ENCODE results near the gene CYP26C1.

Gene CYP26C1

GRCh38 chr10:93087846-93088245 lies 27.2 kb downstream of the CYP26C1 start:
- no peak overlapping the region for H3K4me3 ChIP-seq (ENCODE audit: low read length)
- no peak for DNase-seq (ENCODE audit: low read depth)
- TF ChIP-seq CTCF (conservative IDR thresholded peaks at IDR 0.05; ENCODE audit: low read depth, low read length): no peak

DNA sequence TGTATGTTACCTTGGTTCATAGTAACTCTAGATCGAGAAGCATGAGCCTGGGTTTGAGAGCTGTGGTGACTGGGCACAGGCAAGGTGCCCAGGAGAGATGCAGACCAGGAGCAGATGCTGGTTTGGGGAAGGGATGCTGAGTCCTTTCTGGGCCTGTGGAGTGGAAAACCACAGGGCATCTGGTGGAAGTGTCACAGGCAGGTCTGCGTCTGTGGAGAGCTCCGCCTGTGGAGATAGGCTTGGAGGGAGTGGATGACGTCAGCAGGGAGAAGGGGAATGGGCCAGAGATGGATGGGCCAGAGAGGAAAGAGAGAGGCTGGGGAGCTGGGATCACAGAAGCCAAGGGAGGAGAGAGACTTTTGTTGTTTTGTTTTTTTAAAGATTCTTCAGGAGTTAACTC lies 27.9 kb downstream of the CYP26C1 start:
- TF ChIP-seq CTCF (conservative IDR thresholded peaks at IDR 0.05; ENCODE audit: low read depth, low read length): no peak
- H3K4me3 ChIP-seq (ENCODE audit: low read length): no peak overlapping the region
- DNase-seq (ENCODE audit: low read depth): no peak

DNA sequence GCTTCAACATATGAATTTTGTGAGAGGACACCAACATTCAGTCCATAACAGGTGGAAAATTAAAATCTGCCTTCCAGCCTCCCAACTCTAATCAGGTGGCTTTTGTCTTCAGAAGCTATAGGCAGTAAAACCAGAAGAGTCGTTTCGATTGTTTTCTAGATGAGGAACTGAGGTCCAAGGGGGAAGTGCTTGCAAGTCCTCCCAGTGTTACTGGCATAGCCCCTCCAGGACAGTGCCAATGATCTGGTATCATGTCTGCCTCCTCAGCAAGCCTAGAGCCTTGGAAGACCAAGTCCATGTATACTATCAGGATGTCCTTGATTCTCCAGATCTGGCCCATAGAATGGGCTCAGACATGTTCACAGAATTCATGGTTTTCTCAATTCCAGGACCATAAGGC lies 30.0 kb downstream of the CYP26C1 start:
- no peak for DNase-seq (ENCODE audit: low read depth)
- no peak overlapping the region for H3K4me3 ChIP-seq (ENCODE audit: low read length)
- TF ChIP-seq CTCF (conservative IDR thresholded peaks at IDR 0.05; ENCODE audit: low read depth, low read length): no peak

- no peak overlapping the region for H3K4me3 ChIP-seq (ENCODE audit: low read length)
- no peak for TF ChIP-seq CTCF (conservative IDR thresholded peaks at IDR 0.05; ENCODE audit: low read depth, low read length)
- DNase-seq (ENCODE audit: low read depth): no peak
These were observed 31.4 kb downstream of the CYP26C1 start for GRCh38 chr10:93091960-93092359.

- no peak overlapping the region for H3K4me3 ChIP-seq (ENCODE audit: low read length)
- TF ChIP-seq CTCF (conservative IDR thresholded peaks at IDR 0.05; ENCODE audit: low read depth, low read length): no peak
- no peak for DNase-seq (ENCODE audit: low read depth)
These were observed 34.6 kb downstream of the CYP26C1 start for GRCh38 chr10:93095225-93095624.

GRCh38 chr10:93096901-93097300 lies 36.3 kb downstream of the CYP26C1 start:
- no peak overlapping the region for H3K4me3 ChIP-seq (ENCODE audit: low read length)
- no peak for DNase-seq (ENCODE audit: low read depth)
- no peak for TF ChIP-seq CTCF (conservative IDR thresholded peaks at IDR 0.05; ENCODE audit: low read depth, low read length)

GRCh38 chr10:93097386-93097785 lies 36.8 kb downstream of the CYP26C1 start:
- no peak overlapping the region for H3K4me3 ChIP-seq (ENCODE audit: low read length)
- DNase-seq (ENCODE audit: low read depth): no peak
- no peak for TF ChIP-seq CTCF (conservative IDR thresholded peaks at IDR 0.05; ENCODE audit: low read depth, low read length)

Measured in retinal pigment epithelial cell (primary cell).